Activated CD8-positive, alpha-beta T cell treated with anti-CD3 and anti-CD28 coated beads, Interleukin-2, amount 10 ng/mL, durations not matched to agents 7 days and 5 days (primary cell): ENCODE results near the gene NTM. TPM values are rescaled to one million over a fixed set of nuclear protein-coding genes. Genes with fewer than 3 reads are reported as not detected.

Experiments
- ATAC-seq: fragments of 150-1000 bp; cut with Tn5 transposase; one replicate; pipeline ENCODE4 v1.10.0; 2021; ENCODE audit warnings: moderate library complexity
- CTCF ChIA-PET: fragments of 350-600 bp; sonication (Branson Sonifier 250); formaldehyde crosslinking; loops from one replicate; lab custom pipeline; 2021; ENCODE audit warnings: antibody characterized with exemption; lab: Charles Lee
- POLR2A ChIA-PET: fragments of 350-600 bp; sonication (Branson Sonifier 250); formaldehyde crosslinking; loops from one replicate; lab custom pipeline; 2021; ENCODE audit warnings: antibody characterized with exemption; lab: Charles Lee
- DNase-seq: peaks from one replicate; pipeline ENCODE4 v3.0.0-alpha.2; 2020
- H3K27ac Mint-ChIP-seq: one replicate; pipeline ENCODE4 v1.8.0; 2021; ENCODE audit warnings: mild to moderate bottlenecking, mixed read lengths
- H3K27me3 Mint-ChIP-seq: one replicate; pipeline ENCODE4 v1.8.0; 2021; ENCODE audit warnings: low read depth, mixed read lengths
- H3K36me3 Mint-ChIP-seq: one replicate; pipeline ENCODE4 v1.8.0; 2021; ENCODE audit warnings: low read depth, mixed read lengths
- H3K4me1 Mint-ChIP-seq: one replicate; pipeline ENCODE4 v1.8.0; 2021; ENCODE audit warnings: low read depth, mixed read lengths
- H3K4me3 Mint-ChIP-seq: one replicate; pipeline ENCODE4 v1.8.0; 2021; ENCODE audit warnings: mild to moderate bottlenecking, mixed read lengths
- H3K9me3 Mint-ChIP-seq: one replicate; pipeline ENCODE4 v1.8.0; 2022; ENCODE audit warnings: mixed read lengths; ENCODE audit not compliant: insufficient read depth
- total RNA-seq, 2 experiments: library from RNA; stranded (reverse); gene quantifications; one replicate each; pipeline ENCODE4 v1.2.3, GENCODE V29; 2021

NTM gene
- total RNA-seq, 2 experiments from 2014 or later: not detected

GRCh38 chr11:131756479-131757110 is 386.2 kb downstream of the NTM start:
- ChIA-PET POLR2A (no interaction called here), CTCF (no interaction called here)
- Mint-ChIP-seq H3K4me1 (no peaks in the 10 kb centered on the region), H3K9me3 (no peaks in the 10 kb centered on the region), H3K27ac (no peak overlapping the region), H3K4me3 (no peak overlapping the region), H3K27me3 (no peaks in the 10 kb centered on the region), H3K36me3 (no peaks in the 10 kb centered on the region)
- no peak for DNase-seq
- no peak for ATAC-seq

DNA sequence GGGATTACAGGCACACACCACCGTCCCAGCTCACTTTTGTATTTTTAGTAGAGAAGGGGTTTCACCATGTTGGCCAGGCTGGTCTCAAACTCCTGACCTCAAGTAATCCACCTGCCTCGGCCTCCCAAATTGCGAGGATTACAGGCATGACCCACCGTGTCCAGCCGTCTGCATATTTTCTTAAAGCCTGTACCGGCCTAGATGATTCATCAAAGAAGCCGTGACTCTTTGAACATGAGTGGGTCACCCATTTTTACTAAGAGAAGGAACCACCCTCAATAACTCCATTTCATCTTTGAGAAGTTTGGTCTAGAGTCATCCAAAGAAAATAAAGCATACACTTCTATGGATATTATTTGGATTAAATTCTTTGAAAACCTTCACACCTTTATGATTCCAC is 388.3 kb downstream of the NTM start:
- CTCF ChIA-PET: no interaction called here
- DNase-seq (no peak), ATAC-seq (no peak)
- Mint-ChIP-seq H3K36me3 (no peaks in the 10 kb centered on the region), H3K4me3 (no peak overlapping the region), H3K4me1 (no peaks in the 10 kb centered on the region), H3K9me3 (no peaks in the 10 kb centered on the region), H3K27me3 (no peaks in the 10 kb centered on the region), H3K27ac (no peak overlapping the region)
- POLR2A ChIA-PET: no interaction called here

GRCh38 chr11:131759140-131759539 is 388.7 kb downstream of the NTM start:
- H3K9me3 Mint-ChIP-seq: no peaks in the 10 kb centered on the region
- DNase-seq (no peak), ATAC-seq (no peak)
- H3K4me3 Mint-ChIP-seq: no peak overlapping the region
- no peaks in the 10 kb centered on the region for H3K36me3 Mint-ChIP-seq
- H3K27ac Mint-ChIP-seq: no peak overlapping the region
- ChIA-PET POLR2A (no interaction called here), CTCF (no interaction called here)
- H3K27me3 Mint-ChIP-seq: no peaks in the 10 kb centered on the region
- no peaks in the 10 kb centered on the region for H3K4me1 Mint-ChIP-seq

GRCh38 chr11:131760091-131761061 is 390.0 kb downstream of the NTM start:
- ChIA-PET CTCF (no interaction called here), POLR2A (no interaction called here)
- H3K36me3 Mint-ChIP-seq: no peaks in the 10 kb centered on the region
- no peaks in the 10 kb centered on the region for H3K4me1 Mint-ChIP-seq
- H3K4me3 Mint-ChIP-seq: no peak overlapping the region
- ATAC-seq: no peak
- H3K9me3 Mint-ChIP-seq: no peaks in the 10 kb centered on the region
- H3K27ac Mint-ChIP-seq: no peak overlapping the region
- DNase-seq: no peak
- H3K27me3 Mint-ChIP-seq: no peaks in the 10 kb centered on the region

- no peaks in the 10 kb centered on the region for H3K9me3 Mint-ChIP-seq
- H3K27ac Mint-ChIP-seq: no peak overlapping the region
- CTCF ChIA-PET: interaction anchor here (1.2 kb wide), 1 partner anchor 15 kb away, joined by 3 read pairs; no protein-coding TSS in a partner anchor
- H3K36me3 Mint-ChIP-seq: no peaks in the 10 kb centered on the region
- DNase-seq (no peak), ATAC-seq (no peak)
- H3K27me3 Mint-ChIP-seq: no peaks in the 10 kb centered on the region
- no peak overlapping the region for H3K4me3 Mint-ChIP-seq
- H3K4me1 Mint-ChIP-seq: no peaks in the 10 kb centered on the region
- POLR2A ChIA-PET: no interaction called here
Observed at GRCh38 chr11:131762346-131763110, 392.1 kb downstream of the NTM start.

DNA sequence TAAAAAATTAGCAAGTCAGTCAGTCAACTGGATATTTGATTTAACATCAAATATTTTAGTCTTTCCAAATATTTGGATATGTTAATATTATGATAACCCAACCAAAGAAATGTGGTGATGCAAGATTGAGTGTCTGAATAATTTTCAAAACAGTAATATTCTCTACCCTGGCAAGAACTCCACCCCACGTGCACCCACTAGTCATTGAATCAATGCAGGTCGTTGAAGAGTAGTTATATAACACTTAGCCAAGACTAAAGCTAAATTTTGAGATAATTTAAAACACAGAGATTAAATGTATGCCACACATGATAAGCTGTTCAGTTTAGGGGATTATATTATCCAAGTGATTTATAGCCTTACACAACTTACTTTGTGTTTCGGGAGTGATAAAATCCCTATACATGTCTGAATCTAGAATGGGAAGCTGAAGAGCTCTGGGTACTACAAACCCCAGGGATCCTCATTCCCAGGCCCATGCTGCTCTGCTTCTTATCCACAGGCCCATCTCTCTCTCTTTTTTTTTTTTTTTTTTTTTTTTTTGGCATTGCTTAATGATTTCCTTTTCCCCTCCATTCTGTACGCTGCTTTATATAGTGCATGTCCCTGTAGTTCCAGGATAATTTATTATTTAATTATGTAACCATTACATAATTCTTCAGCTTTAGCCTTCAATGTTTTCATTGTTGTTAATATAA is 392.9 kb downstream of the NTM start:
- Mint-ChIP-seq H3K4me1 (no peaks in the 10 kb centered on the region), H3K4me3 (no peak overlapping the region), H3K9me3 (no peaks in the 10 kb centered on the region), H3K36me3 (no peaks in the 10 kb centered on the region), H3K27me3 (no peaks in the 10 kb centered on the region), H3K27ac (no peak overlapping the region)
- ChIA-PET POLR2A (no interaction called here), CTCF (interaction anchor here (1.2 kb wide), 1 partner anchor 15 kb away, joined by 3 read pairs; no protein-coding TSS in a partner anchor)
- no peak for ATAC-seq
- no peak for DNase-seq

DNA sequence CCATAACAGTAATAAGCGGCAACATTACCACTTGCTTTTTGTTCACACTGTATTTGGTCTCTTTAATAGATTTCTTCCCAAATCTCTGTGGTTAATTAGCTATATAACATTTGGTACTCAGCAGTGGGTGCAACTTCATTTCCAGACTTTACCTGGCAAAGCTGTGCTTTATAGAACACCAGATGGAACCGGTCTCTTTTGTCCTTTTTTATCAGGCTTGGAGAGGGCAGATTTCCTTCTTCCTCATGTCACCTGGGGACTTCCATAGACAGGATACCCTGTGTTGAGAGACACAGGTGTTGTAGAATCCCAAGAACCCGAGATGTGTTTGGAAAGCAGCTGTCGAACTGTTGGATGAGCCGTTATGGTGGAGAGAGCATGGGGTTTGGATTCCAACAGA is 393.7 kb downstream of the NTM start:
- ATAC-seq (no peak), DNase-seq (no peak)
- no peak overlapping the region for H3K4me3 Mint-ChIP-seq
- POLR2A ChIA-PET: no interaction called here
- no peaks in the 10 kb centered on the region for H3K4me1 Mint-ChIP-seq
- H3K36me3 Mint-ChIP-seq: no peaks in the 10 kb centered on the region
- H3K9me3 Mint-ChIP-seq: no peaks in the 10 kb centered on the region
- H3K27ac Mint-ChIP-seq: no peak overlapping the region
- H3K27me3 Mint-ChIP-seq: no peaks in the 10 kb centered on the region
- CTCF ChIA-PET: no interaction called here

GRCh38 chr11:131764649-131765048 is 394.2 kb downstream of the NTM start:
- H3K27me3 Mint-ChIP-seq: no peaks in the 10 kb centered on the region
- no peaks in the 10 kb centered on the region for H3K9me3 Mint-ChIP-seq
- H3K4me1 Mint-ChIP-seq: no peaks in the 10 kb centered on the region
- no peak overlapping the region for H3K4me3 Mint-ChIP-seq
- ChIA-PET POLR2A (no interaction called here), CTCF (no interaction called here)
- H3K27ac Mint-ChIP-seq: no peak overlapping the region
- H3K36me3 Mint-ChIP-seq: no peaks in the 10 kb centered on the region
- no peak for ATAC-seq
- DNase-seq: no peak

- ATAC-seq: no peak
- Mint-ChIP-seq H3K9me3 (no peaks in the 10 kb centered on the region), H3K4me1 (no peaks in the 10 kb centered on the region), H3K27ac (no peak overlapping the region), H3K27me3 (no peaks in the 10 kb centered on the region), H3K36me3 (no peaks in the 10 kb centered on the region), H3K4me3 (no peak overlapping the region)
- DNase-seq: no peak
- ChIA-PET CTCF (no interaction called here), POLR2A (no interaction called here)
Observed at GRCh38 chr11:131766637-131767036, 396.2 kb downstream of the NTM start.

GRCh38 chr11:131767421-131767820 is 397.0 kb downstream of the NTM start:
- ChIA-PET CTCF (no interaction called here), POLR2A (no interaction called here)
- Mint-ChIP-seq H3K4me1 (no peaks in the 10 kb centered on the region), H3K9me3 (no peaks in the 10 kb centered on the region), H3K27me3 (no peaks in the 10 kb centered on the region), H3K4me3 (no peak overlapping the region), H3K27ac (no peak overlapping the region), H3K36me3 (no peaks in the 10 kb centered on the region)
- no peak for ATAC-seq
- no peak for DNase-seq

DNA sequence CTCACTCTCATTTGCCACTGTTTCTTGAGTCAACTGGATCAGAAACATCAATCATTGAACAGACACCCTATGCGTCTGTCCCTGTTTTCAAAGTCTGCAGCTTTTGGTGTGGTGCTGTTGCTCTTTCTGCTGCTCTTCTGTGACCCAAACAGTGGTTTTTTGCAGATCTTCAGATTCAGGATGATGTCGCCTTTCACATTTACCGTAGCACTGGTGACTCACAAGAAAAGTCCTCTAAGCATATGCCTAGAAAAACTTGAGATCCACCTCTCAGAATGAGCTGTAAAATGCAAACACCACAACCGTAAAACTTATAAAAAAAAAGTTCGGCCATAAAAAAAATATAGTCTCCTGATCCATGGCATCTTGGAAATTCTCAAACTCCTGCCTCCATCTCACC is 400.4 kb downstream of the NTM start:
- DNase-seq: no peak

More for the DNA sequence above, 400.4 kb downstream of the NTM start:
- no peaks in the 10 kb centered on the region for H3K9me3 Mint-ChIP-seq
- ChIA-PET CTCF (interaction anchor here (1.1 kb wide), 1 partner anchor 24 kb away, joined by 3 read pairs; no protein-coding TSS in a partner anchor), POLR2A (no interaction called here)
- H3K4me3 Mint-ChIP-seq: no peak overlapping the region
- H3K27ac Mint-ChIP-seq: no peak overlapping the region
- H3K36me3 Mint-ChIP-seq: no peaks in the 10 kb centered on the region
- ATAC-seq: no peak
- H3K4me1 Mint-ChIP-seq: no peaks in the 10 kb centered on the region
- no peaks in the 10 kb centered on the region for H3K27me3 Mint-ChIP-seq
